HG03520 (cell line): ENCODE results near the gene PVR.
"Not testable (repeated sequence)": the region's sequence is repeated elsewhere in the genome, so short reads cannot be mapped to it uniquely, and the experiment has no call there.

ENCODE experiments used
- ATAC-seq: cut with Tn5 transposase; IDR thresholded peaks from one replicate; pipeline ENCODE4 v1.9.1; 2021; ENCODE audit warnings: mild to moderate bottlenecking, moderate library complexity; ENCODE audit not compliant: unreplicated experiment

PVR gene

GRCh38 chr19:44696939-44697669 is 53.4 kb downstream of the PVR start:
- ATAC-seq, result no peak

GRCh38 chr19:44697670-44698034 is 53.9 kb downstream of the PVR start:
- ATAC-seq, result no peak

DNA sequence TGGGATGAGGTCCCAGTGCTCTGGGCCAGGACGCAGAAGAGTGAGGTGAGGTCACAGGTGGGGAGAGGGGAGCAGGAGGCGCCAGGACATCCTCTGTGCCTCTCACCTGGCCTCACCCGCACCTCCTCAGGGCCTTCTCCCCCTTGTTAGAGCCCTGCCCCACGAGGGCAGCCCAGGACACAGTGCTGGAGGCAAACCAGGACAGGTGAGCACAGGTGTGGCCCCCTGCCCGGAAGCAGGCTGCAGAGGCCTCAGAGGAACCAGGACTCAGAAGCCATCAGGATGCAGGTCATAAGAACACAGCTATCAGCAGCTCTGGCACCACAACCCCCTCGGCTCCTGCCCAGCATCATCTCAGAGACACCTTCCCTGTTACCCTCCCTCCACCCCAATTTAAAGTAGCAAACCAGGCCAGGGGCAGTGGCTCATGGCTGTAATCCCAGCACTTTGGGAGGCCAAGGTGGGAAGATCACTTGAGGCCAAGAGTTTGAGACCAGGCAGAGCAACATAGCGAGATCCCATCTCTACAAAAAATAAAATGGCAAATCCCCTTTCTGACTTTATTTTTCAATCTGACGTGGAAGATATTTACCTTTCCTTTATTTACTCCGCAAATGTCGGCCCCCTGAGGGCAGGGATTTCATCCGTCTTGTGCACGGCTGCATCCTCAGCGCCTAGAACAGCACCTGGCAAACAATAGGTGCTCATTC is 54.9 kb downstream of the PVR start, which contains the start of gene CEACAM16:
Gene CEACAM16, plus strand, starts transcription at position 660 of the 710 bp plus-strand sequence. CDS start 2,306 bp downstream, outside the sequence.
- no peak for ATAC-seq

DNA sequence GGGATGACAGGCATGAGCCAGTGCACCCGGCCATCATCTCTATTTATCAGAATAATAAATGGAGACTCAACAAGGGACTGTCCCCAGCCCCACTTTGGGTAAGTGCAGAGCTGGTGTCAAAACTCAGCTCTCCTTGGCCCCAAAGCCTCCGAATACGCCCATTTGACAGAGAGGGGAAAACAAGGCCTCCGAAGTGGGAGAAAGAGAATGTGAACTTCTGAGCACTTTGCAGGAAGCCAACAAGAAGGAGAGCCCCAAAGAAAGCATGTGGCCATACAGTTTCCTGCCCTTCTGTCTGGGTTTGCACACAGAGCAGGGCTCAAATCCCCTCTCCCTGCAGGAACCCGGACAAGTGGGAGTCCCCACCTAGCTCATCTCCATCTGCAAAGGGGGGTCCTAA is 56.8 kb downstream of the PVR start:
- ATAC-seq, result no peak

- ATAC-seq, result no peak
These were observed 57.5 kb downstream of the PVR start for GRCh38 chr19:44701228-44701627.

GRCh38 chr19:44702551-44703176 is 59.0 kb downstream of the PVR start:
- no peak for ATAC-seq

DNA sequence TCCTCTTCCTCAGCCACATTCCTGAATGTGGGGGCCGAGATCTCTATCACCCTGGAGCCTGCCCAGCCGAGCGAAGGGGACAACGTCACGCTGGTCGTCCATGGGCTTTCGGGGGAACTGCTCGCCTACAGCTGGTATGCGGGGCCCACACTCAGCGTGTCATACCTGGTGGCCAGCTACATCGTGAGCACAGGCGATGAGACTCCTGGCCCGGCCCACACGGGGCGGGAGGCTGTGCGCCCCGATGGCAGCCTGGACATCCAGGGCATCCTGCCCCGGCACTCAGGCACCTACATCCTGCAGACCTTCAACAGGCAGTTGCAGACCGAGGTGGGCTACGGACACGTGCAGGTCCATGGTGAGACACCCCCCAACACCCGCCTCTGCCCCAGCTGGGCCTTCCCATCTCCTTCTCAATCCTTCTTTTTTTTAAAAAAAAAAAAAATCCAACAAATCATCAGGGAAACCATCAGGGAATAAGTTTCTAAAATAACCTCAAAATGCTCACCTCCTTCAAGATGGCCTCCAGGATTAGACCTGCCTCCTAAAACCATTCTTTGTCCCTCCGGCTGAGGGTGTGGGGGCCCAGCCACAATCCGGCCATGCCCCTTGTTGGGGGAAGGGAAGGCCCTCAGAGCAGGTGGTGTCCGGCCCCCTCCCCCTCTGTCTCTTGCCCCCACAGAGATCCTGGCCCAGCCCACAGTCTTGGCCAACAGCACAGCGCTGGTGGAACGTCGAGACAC is 59.8 kb downstream of the PVR start:
- no peak for ATAC-seq

- ATAC-seq, result no peak
These were observed 61.3 kb downstream of the PVR start for GRCh38 chr19:44704982-44705381.

DNA sequence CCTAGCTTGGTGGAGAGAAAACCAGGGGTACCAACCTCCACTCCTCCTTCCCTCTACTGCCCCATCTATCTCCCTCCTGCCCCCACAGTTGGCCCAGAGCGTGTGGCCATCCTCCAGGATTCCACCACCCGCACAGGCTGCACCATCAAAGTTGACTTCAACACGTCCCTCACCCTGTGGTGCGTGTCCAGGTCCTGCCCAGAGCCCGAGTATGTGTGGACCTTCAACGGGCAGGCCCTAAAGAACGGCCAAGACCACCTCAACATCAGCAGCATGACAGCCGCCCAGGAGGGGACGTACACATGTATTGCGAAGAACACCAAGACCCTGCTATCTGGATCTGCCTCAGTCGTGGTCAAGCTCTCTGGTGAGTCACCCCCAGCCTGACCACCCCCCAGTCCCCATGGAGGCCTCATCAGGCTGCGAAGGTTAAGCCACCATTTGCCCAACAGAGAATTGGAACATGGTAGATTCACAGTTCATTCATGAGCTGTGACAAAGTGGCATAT is 61.8 kb downstream of the PVR start:
- no peak for ATAC-seq

DNA sequence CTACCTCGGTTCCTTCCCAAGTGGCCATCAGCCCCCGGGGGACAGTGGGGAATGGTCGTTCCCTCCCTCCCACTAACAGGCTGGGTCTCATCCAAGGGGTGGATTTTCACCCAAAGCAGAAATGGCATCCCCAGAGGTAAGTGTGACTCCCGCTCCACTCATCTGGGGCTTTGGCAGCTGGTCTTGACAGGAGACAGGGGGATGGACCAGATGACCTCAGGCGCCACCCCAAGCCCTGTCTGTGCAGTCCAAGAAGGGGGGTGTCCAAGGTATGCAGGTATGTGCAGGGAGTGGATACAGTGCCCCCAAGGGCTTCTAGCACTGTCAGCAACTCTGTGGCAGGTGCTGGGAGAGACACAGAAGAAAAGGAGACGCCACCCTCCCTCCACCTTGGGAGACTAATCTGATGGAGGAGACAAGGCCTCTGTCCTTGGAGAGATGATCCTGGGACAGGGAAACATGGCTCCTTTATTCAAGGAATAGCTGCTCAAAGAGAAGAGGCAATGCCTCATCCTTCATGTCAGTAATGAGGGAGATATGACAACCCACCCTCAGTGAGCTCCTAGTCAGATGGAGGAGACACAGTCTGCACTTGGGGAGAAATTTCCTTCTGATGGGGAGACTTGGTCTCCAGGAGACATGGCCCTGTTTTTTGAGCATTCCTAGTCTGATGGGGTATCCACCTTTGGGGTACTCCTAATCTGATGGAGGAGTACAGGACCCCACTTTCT is 63.0 kb downstream of the PVR start:
- ATAC-seq, result no peak

DNA sequence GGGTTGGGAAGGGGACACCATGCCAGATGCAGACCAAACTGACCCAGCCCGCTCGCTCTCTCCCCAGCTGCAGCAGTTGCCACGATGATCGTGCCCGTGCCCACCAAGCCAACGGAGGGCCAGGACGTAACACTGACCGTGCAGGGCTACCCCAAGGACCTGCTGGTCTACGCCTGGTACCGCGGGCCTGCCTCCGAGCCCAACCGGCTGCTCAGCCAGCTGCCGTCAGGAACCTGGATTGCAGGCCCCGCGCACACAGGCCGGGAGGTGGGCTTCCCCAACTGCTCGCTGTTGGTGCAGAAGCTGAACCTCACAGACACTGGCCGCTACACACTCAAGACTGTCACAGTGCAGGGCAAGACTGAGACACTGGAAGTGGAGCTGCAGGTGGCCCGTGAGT is 64.1 kb downstream of the PVR start:
- no peak for ATAC-seq

- ATAC-seq, result no peak
These were observed 65.2 kb downstream of the PVR start for GRCh38 chr19:44708940-44709339.

GRCh38 chr19:44709434-44710266 is 65.9 kb downstream of the PVR start:
- ATAC-seq, result not testable (repeated sequence)

DNA sequence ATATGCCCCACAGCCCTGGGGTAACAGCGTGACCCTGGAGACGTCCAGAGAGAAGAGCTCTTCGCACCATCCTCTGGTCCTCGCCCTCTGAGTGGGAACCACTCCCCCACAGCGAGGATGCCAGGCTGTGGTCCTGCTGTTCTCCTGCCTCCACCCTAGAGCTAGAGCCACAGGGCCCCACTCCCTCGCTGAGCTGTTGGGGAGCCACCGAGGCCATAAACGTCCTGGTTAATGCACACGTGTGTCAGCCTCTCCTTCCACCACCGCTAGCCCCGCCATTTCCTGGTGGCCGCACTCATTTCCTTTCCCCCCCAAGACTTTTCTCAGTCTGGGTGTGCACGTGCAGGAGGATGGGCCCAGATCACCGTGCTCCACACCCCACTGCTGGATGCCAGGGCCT is 66.8 kb downstream of the PVR start:
- ATAC-seq, result no peak

DNA sequence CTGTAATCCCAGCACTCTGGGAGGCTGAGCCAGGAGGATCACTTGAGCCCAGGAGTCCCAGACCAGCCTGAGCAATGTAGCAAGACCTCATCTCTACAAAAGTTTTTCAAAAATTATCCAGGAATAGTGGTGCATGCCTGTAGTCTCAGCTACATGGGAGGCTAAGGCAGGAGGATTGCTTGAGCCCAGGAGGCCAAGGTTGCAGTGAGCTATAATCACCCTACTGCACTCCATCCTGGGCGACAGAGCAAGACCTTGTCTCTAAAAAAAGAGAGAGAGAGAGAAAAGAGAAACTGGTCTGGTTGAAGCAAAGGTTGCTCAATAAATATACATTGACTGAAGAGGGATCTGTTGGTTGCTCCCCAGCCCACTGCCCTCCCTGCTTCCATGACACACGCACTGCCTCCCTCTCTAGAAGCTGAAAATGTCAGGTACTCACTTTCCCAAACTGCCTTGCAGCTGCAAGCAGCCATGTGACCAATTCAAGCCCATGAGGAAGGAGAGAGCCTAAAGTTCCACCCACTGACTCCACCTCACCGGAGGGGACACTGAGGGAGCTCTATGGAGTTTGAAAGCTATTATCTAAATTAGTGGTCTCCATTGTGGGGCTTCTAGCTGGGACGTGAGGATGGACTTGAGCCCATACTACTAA is 69.3 kb downstream of the PVR start:
- no peak for ATAC-seq
